HK-2 (cell line): ENCODE results near the gene NT5C1A.

Source experiments
- DNase-seq: peaks from one replicate; pipeline ENCODE4 v3.0.0-alpha.2; 2018; ENCODE audit not compliant: unreplicated experiment

NT5C1A gene

DNA sequence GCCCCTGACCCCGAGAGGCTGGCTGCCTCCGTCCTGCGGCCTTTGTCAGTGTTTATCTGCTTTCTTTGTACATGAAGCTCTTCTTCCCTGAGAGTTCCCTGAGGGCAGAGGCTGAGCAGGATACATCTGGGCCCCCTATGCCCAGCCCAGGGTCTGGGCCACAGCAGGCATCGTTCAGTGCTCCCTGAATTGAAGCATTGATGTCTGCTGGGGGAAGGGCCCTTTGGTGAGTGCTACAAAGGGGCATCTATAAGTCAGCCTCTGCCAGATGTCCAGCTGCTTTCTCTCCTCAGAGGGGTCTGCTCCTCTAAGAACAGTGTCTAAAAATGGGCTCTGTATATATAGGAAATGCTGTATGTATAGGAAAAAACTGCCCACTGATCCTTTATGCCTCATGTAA lies 34.5 kb downstream of the NT5C1A start:
- no peak for DNase-seq

- no peak for DNase-seq
Measured at GRCh38 chr1:39635871-39636210, 36.1 kb downstream of the NT5C1A start.

DNA sequence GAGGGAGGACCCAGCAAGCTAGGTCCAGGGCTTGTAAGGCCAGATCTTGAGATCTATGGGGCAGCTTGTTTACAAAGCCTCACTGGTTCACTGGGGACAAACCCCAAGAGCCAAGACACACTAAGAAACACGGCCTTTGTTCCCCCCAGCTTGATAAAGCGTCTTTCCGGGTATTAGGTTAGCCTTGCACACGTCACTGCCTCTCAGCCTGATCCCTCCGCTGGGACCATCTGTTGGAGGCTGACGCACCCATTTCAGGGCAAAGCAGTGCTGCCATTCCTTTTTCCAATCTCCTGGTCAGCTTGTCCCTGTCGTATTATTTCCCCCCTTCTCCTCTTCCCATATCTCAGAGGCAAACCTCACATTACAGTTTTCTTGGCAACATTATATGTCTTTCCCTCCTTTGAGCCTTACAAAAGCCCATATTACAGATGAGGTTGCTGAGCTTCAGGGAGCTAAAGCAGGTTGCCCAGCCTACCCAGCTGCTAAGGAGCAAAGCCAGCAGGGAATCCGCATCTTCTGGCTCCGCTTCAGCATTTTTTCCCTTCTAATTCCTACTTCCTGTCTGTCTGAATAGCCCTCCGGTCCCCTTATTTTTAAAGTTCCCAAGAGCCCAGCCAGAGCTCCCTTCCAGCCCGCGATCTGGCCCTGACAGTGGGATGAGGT lies 36.6 kb downstream of the NT5C1A start:
- no peak for DNase-seq

DNA sequence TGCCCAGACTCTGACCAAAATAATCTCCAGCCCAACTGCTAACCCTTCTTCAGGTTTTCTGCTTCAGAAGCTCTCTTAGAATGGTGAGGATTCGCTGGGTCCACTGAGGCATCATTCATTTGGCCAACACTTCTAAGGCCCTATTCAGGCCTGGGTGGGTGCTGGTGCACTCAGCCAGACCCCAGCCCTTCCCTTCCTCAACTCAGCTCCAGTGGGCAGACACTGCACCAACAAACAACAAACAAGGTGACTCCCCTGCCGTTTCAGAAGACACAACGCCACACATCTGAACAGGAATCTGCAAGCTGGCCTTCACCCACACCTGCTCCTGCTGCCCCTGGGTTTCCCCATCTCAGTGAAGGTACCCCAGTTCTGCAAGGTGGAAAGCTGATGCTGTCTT lies 38.5 kb downstream of the NT5C1A start:
- no peak for DNase-seq

- peak; percentile 33 for DNase-seq
Measured at GRCh38 chr1:39632682-39633417, 39.1 kb downstream of the NT5C1A start.

GRCh38 chr1:39632323-39632681 lies 39.6 kb downstream of the NT5C1A start:
- DNase-seq: no peak

DNA sequence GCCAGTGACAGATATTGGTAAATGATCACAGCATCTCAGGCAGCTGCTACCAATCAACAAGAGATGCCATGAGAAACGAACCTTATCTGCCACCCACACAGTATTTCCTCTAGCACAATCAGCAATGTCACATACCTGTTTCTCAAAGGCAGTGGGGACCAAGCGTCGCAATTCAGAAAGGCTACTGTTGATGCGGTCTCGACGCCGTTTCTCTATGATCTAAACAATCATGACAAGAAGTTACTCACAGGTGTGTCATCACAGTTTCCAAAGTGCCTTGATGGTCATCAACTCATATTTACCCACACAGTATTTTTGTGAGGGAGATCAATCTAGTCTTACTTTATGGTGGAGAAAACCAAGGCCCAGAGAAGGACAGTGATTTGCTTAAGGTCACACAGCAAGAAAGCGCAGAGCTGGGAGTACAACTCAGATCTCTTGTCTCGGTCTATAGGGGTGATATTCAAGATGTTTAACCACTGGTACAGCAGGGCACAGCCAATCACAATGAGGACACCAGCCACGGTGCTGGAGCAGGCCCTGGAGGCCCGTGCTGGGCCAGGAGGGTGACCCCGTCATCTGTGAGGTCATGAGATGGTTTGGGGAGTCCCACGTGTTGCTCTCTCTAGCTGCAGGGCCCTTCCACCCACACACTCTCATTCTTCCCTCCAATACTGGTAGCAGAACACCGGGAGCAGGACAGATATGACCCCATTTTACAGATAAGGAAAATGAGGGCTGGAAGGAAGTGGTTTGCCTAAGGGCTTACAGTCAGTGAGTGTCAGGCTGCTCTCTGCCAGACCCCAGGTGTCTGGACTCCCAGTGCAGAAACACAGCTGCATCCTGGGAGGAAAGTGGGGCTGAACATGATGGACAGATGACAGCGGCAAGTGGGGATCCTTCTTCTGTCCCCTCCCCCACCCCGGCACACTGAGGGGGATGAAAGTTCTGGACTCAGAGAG lies 40.3 kb downstream of the NT5C1A start:
- no peak for DNase-seq

DNA sequence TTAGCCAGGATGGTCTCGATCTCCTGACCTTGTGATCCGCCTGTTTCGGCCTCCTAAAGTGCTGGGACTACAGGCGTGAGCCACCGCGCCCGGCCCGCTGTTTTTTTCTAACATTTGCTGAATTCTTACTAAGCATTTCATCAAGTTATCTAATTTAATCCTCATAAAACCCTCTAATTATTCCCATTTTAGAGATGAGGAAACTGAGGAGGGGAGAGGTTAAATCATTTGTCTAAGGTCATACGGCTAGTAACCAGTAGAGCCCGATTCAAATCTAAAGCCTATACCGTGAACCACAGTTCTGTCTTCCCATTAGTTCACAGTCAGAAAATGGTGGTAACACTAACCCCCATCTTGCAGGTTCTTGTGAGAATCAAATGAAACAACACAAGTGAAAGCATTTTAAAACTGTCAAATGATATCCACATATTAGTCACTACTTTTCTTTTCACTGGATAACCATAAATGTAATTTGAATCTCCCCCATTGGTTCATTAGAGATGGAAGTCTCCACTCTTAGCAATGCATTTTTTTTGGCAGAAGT lies 43.0 kb downstream of the NT5C1A start:
- no peak for DNase-seq

DNA sequence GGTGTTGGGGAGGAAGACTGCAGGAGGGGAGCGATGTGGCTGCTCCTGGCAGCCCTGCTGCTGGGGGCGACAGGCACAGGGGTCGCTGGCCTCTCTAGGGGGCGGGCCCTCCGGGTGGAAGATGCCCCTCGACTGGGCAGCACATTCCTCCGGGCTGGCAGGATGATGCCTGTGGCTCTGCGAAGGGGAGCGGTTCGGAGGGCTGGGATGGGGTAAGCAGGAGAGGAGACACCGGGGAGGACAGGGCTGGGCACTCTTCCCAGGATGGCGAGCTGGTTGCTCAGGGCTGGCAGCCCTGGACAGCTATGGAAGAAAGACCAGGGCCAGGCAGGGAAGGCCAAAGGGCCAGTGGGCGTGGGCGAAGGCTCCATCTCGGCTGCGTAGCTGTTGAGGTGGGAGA lies 45.3 kb downstream of the NT5C1A start:
- DNase-seq: no peak

DNA sequence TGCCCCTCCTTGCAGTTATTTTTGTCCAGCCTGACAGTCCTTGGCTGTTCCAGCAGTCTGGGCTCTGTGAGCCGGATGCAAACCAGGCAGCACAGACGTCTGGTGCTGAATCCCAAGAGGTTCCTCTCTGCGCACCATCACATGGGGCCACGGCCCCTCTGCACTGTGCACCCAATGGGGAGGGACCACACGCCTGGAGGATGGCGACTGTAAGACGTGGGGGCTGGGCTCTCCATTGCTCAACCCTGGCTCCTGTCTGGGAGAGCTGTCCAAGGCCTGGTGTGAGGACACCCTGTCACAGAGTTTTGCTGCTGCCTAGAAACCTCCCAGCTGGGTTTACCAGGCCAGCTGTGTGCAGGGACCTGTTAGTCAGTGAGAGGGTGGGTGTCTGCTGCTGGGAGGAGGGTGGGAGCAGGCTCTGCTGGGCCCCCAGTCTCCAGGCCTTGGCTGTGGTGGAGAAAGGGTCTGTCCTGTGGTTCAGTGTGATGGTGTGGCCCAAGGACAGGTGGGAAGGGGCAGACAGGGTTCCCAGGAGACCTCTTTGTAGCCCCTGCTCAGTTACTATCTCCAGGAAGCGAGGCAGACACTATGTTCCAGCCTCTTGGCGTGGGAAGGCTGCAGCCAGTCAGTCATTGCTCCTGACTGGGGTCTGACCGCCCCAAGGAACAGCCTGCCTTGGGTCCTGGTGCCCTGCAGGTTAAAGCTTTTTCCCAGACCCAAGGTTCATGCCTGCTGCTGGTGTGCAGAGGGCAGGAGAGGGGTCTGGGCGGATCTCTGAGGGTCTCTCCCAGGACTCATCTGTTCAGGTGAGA lies 46.2 kb downstream of the NT5C1A start:
- no peak for DNase-seq

DNA sequence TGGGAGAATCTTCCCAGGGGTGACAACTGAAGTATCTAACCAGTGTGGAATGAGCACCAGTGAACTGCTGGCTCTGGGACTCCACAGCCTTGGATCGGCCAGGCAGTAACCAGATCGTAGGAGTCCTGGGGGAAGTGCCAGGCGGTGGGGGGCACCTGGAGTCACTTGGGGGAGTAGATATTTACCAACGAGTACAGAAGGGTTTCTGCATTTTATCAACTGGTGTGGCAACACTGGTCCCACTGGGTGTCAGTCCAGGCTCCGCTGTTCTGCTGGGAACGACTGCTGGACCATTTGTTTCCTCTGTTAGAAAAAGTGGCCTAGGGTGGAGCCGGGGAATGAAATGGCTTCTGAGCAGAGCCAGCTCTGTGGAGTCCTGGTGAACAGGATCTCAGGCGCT lies 46.9 kb downstream of the NT5C1A start:
- no peak for DNase-seq

DNA sequence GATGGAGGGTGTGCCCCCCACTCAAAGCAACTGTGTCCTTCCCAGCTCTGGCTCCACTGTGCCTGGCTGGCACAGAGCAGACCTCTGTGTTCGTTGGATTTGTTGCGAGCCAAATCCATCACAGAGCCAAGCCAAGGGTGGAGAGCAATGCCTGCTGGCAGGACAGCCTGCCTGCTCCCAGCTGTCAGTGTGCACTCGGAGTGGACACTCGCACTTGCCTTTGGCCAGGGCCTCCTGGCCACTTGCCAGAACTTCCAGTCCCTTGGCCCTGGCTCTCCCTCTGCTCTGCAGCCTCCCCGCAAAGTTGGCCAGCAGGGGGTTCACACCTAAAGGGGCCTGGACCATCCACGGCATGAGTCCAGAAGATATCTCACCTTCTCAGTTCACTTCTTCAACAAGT lies 48.9 kb downstream of the NT5C1A start:
- DNase-seq: no peak

GRCh38 chr1:39622427-39622826 lies 49.5 kb downstream of the NT5C1A start:
- DNase-seq: no peak

GRCh38 chr1:39620659-39621165 lies 51.2 kb downstream of the NT5C1A start:
- no peak for DNase-seq

- DNase-seq: no peak
Measured at GRCh38 chr1:39617488-39618049, 54.3 kb downstream of the NT5C1A start.

GRCh38 chr1:39615086-39615673 lies 56.7 kb downstream of the NT5C1A start:
- no peak for DNase-seq

DNA sequence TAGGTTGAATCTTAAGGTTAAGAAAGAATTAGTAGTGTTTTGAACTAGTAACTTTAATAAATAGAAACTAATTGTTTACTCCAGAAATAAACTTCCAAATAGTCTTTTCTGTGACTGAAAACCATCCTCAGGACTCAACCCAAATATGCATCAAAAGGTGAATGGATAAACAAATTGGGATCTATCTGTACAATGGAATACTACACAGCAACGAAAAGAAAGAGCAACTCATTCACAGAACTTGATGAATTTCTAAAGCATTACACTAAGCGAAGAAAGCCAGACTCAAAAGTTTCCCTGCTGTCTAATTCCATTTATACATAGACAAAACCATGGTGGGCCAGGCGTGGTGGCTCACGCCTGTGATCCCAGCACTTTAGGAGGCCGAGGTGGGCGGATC lies 57.4 kb downstream of the NT5C1A start:
- DNase-seq: no peak

DNA sequence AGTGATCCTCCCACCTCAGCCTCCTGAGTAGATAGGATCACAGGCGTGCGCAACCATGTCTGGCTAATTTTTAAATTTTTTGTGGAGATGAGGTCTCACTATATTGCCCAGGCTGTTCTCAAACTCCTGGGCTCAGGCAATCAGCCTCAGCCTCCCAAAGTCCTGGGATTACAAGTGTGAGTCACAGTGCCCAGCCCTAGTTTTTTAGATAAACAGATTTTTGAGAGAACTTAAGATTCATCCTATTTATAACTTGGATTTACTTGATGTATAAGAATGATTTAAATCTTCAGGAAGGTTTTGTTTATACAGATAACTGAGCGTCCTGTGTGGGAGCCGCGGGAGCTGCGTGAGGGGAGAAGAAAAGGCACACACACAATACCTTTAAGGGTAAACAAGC lies 58.7 kb downstream of the NT5C1A start:
- no peak for DNase-seq

DNA sequence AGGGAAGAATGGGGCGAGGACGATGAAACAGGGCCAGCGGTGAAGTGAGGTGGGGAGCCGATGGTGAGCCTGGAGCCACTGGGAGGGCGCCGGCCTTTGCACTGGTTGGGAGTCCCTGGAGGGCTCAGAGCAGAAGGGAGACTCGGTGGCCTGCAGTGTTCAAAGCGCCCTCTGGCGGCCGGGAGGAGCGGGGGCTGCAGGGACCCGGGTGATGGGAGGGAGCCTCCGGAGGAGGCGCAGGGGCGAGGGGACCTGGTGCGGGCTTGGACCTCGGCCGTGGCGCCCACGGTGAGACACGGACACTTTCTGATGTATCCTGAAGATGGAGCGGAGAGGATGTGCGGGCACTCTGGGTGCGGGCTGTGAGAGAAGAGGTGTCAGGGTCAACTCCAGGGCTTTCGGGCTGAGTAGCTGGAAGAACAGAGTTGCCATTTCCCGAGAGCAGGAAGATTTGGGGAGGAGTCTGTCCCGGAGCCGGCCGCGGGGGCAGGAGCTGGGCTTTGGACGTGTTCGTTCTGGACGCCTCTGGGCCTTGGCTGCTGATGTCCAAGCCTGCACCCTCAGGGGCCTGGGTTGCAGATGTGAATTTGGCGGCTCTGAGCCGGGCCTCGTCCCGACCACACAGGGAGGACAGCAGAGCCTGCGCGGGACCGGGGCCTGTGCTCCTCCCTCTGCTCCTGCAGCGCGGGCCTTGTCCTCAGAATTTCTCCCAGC lies 62.1 kb downstream of the NT5C1A start:
- no peak for DNase-seq
